Activated naive CD8-positive, alpha-beta T cell treated with anti-CD3 and anti-CD28 coated beads, Interleukin-2, amount 50 U/mL, for 24 hours (primary cell): ENCODE measurements around the gene SPRY4.
"Not testable (repeated sequence)": the region's sequence is repeated elsewhere in the genome, so short reads cannot be mapped to it uniquely, and the experiment has no call there.

Experiments used
- ATAC-seq: fragments of 150-1000 bp; cut with Tn5 transposase; one replicate; pipeline ENCODE4 v1.10.0; 2021
- DNase-seq: peaks from one replicate; pipeline ENCODE4 v3.0.0; 2021
- H3K27ac Mint-ChIP-seq: one replicate; pipeline ENCODE4 v1.8.0; 2021; ENCODE audit warnings: mild to moderate bottlenecking, mixed read lengths
- H3K27me3 Mint-ChIP-seq: one replicate; pipeline ENCODE4 v1.8.0; 2021; ENCODE audit warnings: mixed read lengths
- H3K36me3 Mint-ChIP-seq: one replicate; pipeline ENCODE4 v1.8.0; 2021; ENCODE audit warnings: low read depth, mixed read lengths
- H3K4me1 Mint-ChIP-seq: one replicate; pipeline ENCODE4 v1.8.0; 2021; ENCODE audit warnings: mixed read lengths
- H3K4me3 Mint-ChIP-seq: one replicate; pipeline ENCODE4 v1.8.0; 2021; ENCODE audit warnings: mild to moderate bottlenecking, moderate library complexity, mixed read lengths
- H3K9me3 Mint-ChIP-seq: one replicate; pipeline ENCODE4 v1.8.0; 2021; ENCODE audit warnings: mixed read lengths

The SPRY4 gene

DNA sequence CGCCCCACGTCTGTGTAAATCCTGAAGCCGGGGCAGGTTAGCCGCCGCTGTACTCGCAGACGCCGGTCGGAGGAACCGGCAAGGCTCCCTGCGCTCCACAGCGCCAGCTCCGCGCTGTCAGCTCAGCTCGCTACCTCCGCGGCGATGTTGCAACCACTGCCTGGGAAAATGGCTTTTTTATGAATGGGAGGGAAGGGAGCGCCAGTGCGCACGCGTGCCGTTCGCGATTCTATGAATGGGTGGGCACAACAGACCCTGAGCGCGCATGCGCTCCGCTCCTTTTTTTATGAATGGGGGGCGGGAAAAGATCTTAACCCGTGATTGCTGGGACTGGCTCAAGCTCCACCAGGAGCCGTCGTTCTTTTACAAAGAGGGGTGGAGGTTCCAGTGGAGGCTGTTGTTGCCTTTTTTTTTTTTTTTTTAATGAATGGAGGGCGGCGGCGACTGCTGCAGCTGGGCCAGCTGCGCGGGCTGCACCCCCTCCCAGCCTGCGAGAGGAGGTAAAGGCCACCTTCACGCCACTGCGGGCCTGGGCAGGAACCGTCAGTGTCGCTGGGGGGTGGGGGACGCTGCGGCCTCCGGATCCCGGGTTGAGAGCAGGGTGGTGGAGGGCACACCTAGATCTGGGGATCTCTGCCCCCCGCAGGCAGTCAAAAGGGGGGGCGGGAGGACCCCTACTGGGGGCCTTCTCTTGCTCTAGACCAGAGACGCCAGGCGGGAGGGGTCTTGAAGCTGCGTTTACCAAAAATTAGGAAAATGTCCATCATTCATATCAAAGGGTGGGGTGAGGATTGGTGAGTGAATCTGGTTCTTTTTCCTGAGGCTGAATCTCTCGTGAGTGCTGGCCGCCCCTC is at the start of gene SPRY4:
Gene SPRY4, minus strand, starts transcription at position 151 of the 854 bp plus-strand sequence. CDS start 9,913 bp downstream, outside the sequence.
- ATAC-seq (peak; percentile 81), DNase-seq (peak; percentile 90)
- peaks cover 40% of the 10 kb centered on the region for H3K4me1 Mint-ChIP-seq
- peaks cover 60% of the 10 kb centered on the region for H3K27me3 Mint-ChIP-seq
- peak within 1 kb of the TSS; percentile 79 for H3K4me3 Mint-ChIP-seq
- peak within 1 kb of the TSS; percentile 90 for H3K27ac Mint-ChIP-seq
- H3K9me3 Mint-ChIP-seq, result no peaks in the 10 kb centered on the region
- H3K36me3 Mint-ChIP-seq, result no peaks in the 10 kb centered on the region

DNA sequence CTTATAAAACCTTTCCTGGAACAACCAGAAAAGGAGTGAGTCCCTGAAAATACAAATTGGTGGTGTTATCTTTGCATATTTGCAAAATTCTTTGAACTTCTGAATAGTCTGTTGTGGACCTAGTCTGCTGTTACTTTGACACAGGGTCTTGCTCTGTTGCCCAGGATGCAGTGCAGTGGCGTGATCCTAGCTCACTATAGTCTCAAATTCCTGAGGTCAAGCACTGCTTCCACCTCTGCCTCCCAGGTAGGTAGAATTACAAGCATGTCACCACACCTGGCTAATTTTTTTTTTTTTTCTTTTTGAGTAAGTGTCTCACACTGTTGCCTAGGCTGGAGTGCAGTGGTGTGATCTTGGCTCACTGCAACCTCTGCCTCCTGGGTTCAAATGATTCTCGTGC is 43.7 kb upstream of the SPRY4 start:
- H3K27ac Mint-ChIP-seq, result no peak overlapping the region
- no peak overlapping the region for H3K4me3 Mint-ChIP-seq
- H3K9me3 Mint-ChIP-seq, result no peaks in the 10 kb centered on the region
- ATAC-seq (no peak), DNase-seq (no peak)
- no peaks in the 10 kb centered on the region for H3K27me3 Mint-ChIP-seq
- no peaks in the 10 kb centered on the region for H3K36me3 Mint-ChIP-seq
- peaks cover 11% of the 10 kb centered on the region for H3K4me1 Mint-ChIP-seq

- Mint-ChIP-seq H3K36me3 (no peaks in the 10 kb centered on the region), H3K4me3 (no peak overlapping the region), H3K27me3 (no peaks in the 10 kb centered on the region), H3K27ac (no peak overlapping the region), H3K4me1 (peaks cover 13% of the 10 kb centered on the region), H3K9me3 (no peaks in the 10 kb centered on the region)
- DNase-seq (no peak), ATAC-seq (no peak)
These were observed 41.2 kb upstream of the SPRY4 start for GRCh38 chr5:142366007-142366406.

- no peak for ATAC-seq
- no peak overlapping the region for H3K4me3 Mint-ChIP-seq
- DNase-seq, result no peak
- no peaks in the 10 kb centered on the region for H3K36me3 Mint-ChIP-seq
- no peaks in the 10 kb centered on the region for H3K9me3 Mint-ChIP-seq
- no peaks in the 10 kb centered on the region for H3K27me3 Mint-ChIP-seq
- H3K27ac Mint-ChIP-seq, result no peak overlapping the region
- H3K4me1 Mint-ChIP-seq, result peaks cover 28% of the 10 kb centered on the region
These were observed 39.7 kb upstream of the SPRY4 start for GRCh38 chr5:142364251-142365145.

DNA sequence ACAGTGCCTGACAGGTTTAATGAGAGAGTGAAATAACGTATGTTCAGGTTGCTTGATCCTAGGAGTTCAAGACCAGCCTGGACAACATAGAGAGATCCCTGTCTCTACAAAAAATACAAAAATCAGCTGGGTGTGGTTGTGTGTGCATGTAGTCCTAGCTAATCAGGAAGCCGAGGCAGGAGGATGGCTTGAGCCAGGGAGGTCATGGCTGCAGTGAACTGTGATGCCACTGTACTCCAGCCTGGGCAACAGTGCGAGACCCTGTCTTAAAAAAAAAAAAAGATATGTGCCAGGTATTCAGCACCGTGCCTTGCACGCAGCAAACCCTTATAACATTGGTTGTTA is 38.8 kb upstream of the SPRY4 start:
- H3K36me3 Mint-ChIP-seq, result no peaks in the 10 kb centered on the region
- no peak for ATAC-seq
- H3K9me3 Mint-ChIP-seq, result no peaks in the 10 kb centered on the region
- H3K27ac Mint-ChIP-seq, result no peak overlapping the region
- no peak overlapping the region for H3K4me3 Mint-ChIP-seq
- peaks cover 34% of the 10 kb centered on the region for H3K4me1 Mint-ChIP-seq
- DNase-seq, result no peak
- H3K27me3 Mint-ChIP-seq, result no peaks in the 10 kb centered on the region

GRCh38 chr5:142362193-142362592 is 37.4 kb upstream of the SPRY4 start:
- H3K27me3 Mint-ChIP-seq, H3K9me3 Mint-ChIP-seq, ATAC-seq, H3K4me3 Mint-ChIP-seq, H3K36me3 Mint-ChIP-seq, H3K27ac Mint-ChIP-seq, DNase-seq: not testable (repeated sequence)
- H3K4me1 Mint-ChIP-seq, result peaks cover 45% of the 10 kb centered on the region

- H3K4me1 Mint-ChIP-seq, result peaks cover 50% of the 10 kb centered on the region
- no peak for DNase-seq
- no peaks in the 10 kb centered on the region for H3K9me3 Mint-ChIP-seq
- H3K4me3 Mint-ChIP-seq, result no peak overlapping the region
- H3K36me3 Mint-ChIP-seq, result no peaks in the 10 kb centered on the region
- ATAC-seq, result no peak
- peak overlapping the region; percentile 24 for H3K27ac Mint-ChIP-seq
- H3K27me3 Mint-ChIP-seq, result no peaks in the 10 kb centered on the region
These were observed 35.8 kb upstream of the SPRY4 start for GRCh38 chr5:142360607-142361120.

DNA sequence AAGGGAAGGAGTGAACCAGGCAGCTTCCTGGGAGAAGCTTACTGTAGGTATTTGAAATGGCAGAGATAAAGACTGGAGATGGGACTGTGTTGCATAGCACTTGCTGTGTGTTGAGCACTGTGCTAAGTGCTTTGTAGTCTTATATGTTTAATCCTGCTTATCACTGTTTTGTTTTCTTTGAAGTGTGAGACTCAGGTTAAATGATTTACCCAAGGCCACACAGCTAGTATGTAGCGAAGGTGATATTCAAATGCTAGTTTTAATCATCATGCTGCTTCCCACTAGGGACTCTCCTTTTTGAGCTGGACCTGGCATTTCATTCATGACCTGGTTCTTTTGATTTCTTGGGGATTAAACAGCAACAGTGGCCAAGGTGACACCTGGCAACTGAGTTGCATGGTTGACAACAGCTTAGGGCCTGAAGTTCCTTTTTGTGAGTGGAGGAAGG is 35.3 kb upstream of the SPRY4 start:
- no peaks in the 10 kb centered on the region for H3K27me3 Mint-ChIP-seq
- no peak for ATAC-seq
- peaks cover 49% of the 10 kb centered on the region for H3K4me1 Mint-ChIP-seq
- H3K27ac Mint-ChIP-seq, result peak overlapping the region; percentile 24
- no peak overlapping the region for H3K4me3 Mint-ChIP-seq
- no peaks in the 10 kb centered on the region for H3K36me3 Mint-ChIP-seq
- H3K9me3 Mint-ChIP-seq, result no peaks in the 10 kb centered on the region
- no peak for DNase-seq

DNA sequence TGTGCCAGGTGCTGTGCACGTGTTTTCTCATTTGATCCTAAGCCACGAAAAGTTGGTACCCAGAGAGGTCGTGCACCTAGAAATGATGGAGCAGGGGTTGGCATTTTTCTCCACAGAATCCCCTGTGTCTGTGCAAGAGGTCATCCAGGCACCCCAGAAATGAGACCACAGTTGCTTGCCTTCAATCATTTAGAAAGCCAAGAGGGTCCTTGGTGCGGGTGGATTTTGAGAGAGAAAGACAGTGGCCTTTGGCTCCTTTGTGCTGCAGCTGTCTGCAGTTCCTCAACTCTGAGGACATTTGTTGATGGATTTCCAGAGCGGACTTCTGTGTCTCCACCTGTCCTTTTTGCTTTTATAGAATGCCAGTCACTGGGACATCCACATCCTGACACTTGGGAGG is 33.8 kb upstream of the SPRY4 start:
- DNase-seq, result no peak
- H3K27ac Mint-ChIP-seq, result no peak overlapping the region
- no peak overlapping the region for H3K4me3 Mint-ChIP-seq
- no peaks in the 10 kb centered on the region for H3K36me3 Mint-ChIP-seq
- no peaks in the 10 kb centered on the region for H3K27me3 Mint-ChIP-seq
- ATAC-seq, result no peak
- H3K4me1 Mint-ChIP-seq, result peaks cover 50% of the 10 kb centered on the region
- H3K9me3 Mint-ChIP-seq, result no peaks in the 10 kb centered on the region

- no peaks in the 10 kb centered on the region for H3K36me3 Mint-ChIP-seq
- no peaks in the 10 kb centered on the region for H3K27me3 Mint-ChIP-seq
- no peak for ATAC-seq
- H3K4me1 Mint-ChIP-seq, result peaks cover 50% of the 10 kb centered on the region
- no peak for DNase-seq
- H3K9me3 Mint-ChIP-seq, result no peaks in the 10 kb centered on the region
- H3K4me3 Mint-ChIP-seq, result peak overlapping the region; percentile 73
- peak overlapping the region; percentile 78 for H3K27ac Mint-ChIP-seq
These were observed 33.3 kb upstream of the SPRY4 start for GRCh38 chr5:142358121-142358520.

DNA sequence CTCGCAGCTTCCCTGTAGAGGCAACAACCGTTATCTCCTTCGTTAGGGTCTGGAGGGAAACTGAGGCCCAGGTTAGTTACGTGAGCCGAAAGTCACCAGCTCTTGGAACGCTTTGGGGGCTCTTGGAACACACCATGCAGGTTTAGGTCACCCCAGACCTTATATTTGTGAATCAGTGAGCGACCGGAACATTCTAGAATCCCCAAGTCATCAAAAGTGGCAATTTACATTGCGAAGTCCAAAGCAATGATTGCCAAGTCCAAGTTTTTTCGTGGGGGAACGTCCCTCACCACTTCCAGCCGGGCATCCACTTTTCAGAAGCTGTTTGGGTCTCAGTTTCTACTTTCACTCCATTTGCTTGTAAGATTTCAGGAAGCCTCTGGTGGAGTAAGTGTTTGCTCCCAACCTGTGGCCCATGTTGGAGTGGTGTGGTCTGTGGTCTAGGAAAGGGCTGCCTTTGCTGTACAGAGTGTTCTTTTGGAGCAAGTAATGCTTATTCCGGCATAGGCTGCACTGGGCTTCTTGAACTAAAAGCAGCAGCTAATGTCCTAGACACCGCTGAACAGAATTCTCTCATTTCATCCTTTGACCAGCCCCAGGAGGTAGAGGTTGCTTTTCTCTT is 32.8 kb upstream of the SPRY4 start:
- ATAC-seq, result no peak
- no peak for DNase-seq

DNA sequence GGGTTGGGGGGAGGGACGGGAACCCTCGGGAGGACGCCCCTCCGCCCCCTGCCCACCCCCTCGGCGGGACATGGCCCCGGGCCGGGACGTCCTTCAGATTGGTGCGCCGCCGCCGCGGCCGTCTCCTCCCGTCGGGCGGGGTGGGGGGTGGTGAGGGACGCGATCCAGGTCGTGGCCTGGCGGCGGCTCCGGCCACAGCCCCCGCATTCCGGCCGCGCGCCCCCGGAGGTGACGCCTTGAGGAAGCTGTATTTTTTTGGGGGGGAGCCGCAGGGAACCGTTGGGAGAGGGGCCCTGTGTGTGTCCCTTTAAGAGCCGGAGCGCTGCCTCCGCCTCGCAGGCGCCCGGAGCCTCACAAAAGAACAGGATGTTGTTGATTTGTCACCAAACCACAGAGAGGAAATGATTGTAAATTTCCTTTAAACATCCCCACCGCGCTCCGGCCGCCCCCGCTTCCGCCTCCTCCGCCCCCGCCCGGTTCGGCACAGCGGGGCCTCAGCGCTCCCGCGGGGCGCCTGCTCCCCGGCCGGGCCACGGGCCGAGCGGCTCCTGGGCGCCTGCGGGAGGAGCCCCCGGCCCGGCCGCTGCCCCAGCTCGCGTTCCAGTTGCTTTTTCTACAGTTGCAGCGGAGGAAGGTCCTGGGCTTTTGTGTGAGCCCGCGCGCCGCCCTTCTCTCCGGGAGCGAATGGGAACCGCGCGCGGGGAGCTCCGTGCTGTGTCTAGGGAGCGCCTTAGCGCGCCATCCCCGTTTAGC is 32.1 kb upstream of the SPRY4 start:
- H3K4me3 Mint-ChIP-seq, result peak overlapping the region; percentile 76
- H3K4me1 Mint-ChIP-seq, result peaks cover 50% of the 10 kb centered on the region
- H3K36me3 Mint-ChIP-seq, result no peaks in the 10 kb centered on the region
- H3K9me3 Mint-ChIP-seq, result no peaks in the 10 kb centered on the region
- peak; percentile 90 for DNase-seq
- peak overlapping the region; percentile 84 for H3K27ac Mint-ChIP-seq
- H3K27me3 Mint-ChIP-seq, result no peaks in the 10 kb centered on the region
- peak; percentile 81 for ATAC-seq

More for the DNA sequence above, 32.8 kb upstream of the SPRY4 start:
- Mint-ChIP-seq H3K27me3 (no peaks in the 10 kb centered on the region), H3K9me3 (no peaks in the 10 kb centered on the region), H3K4me3 (peak overlapping the region; percentile 73), H3K4me1 (peaks cover 50% of the 10 kb centered on the region), H3K27ac (peak overlapping the region; percentile 78), H3K36me3 (no peaks in the 10 kb centered on the region)

- Mint-ChIP-seq H3K9me3 (no peaks in the 10 kb centered on the region), H3K27me3 (no peaks in the 10 kb centered on the region), H3K36me3 (no peaks in the 10 kb centered on the region), H3K27ac (peak overlapping the region; percentile 84), H3K4me1 (peaks cover 48% of the 10 kb centered on the region), H3K4me3 (peak overlapping the region; percentile 76)
- no peak for ATAC-seq
- DNase-seq, result no peak
These were observed 31.5 kb upstream of the SPRY4 start for GRCh38 chr5:142356349-142356715.

DNA sequence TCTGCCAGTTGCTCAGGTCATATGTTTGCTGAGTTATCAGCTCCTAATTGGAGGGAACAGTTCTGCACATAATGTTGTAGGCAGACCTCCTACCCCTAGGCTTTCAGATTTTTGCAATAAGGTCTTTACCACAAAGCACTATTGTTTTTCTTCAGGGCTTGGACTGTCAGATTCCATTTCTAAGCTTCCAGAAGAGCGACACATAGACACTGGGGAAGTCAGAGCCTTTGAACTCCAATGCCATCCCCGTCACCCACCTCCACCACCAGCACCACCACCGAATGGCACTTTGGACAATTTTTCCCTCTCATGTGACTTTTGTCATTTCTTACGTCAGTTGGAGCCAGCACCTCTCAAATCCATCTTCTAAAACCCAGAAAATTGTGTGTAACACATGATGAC is 28.3 kb upstream of the SPRY4 start:
- Mint-ChIP-seq H3K4me1 (peaks cover 22% of the 10 kb centered on the region), H3K36me3 (no peaks in the 10 kb centered on the region), H3K27me3 (peaks cover 1% of the 10 kb centered on the region), H3K27ac (no peak overlapping the region), H3K9me3 (no peaks in the 10 kb centered on the region), H3K4me3 (no peak overlapping the region)
- DNase-seq (no peak), ATAC-seq (no peak)
